D721Med (cell line): ENCODE results near the gene CD44.

Experiments used
- DNase-seq: peaks from one replicate; pipeline ENCODE4 v3.0.0; 2011; ENCODE audit warnings: low spot score; ENCODE audit not compliant: insufficient read length
- FAIRE-seq: peaks from 2 replicates; lab custom pipeline; 2011; peaks lifted over from hg19 to GRCh38; lab: Jason Lieb, UNC
- CTCF ChIP-seq: IDR thresholded peaks from 2 replicates; pipeline ENCODE4 v1.5.1; 2012; ENCODE audit warnings: mild to moderate bottlenecking, control low read depth; ENCODE audit not compliant: insufficient read depth; ENCODE audit errors: missing control alignments

The CD44 gene

GRCh38 chr11:35165030-35165422, 26.1 kb downstream of the CD44 start:
- no peak for TF ChIP-seq CTCF
- FAIRE-seq (no peak), DNase-seq (no peak)

GRCh38 chr11:35165423-35166368, 26.7 kb downstream of the CD44 start:
- FAIRE-seq = no peak
- DNase-seq = no peak

GRCh38 chr11:35166369-35167360, 27.7 kb downstream of the CD44 start:
- FAIRE-seq = no peak
- DNase-seq = no peak
- no peak for TF ChIP-seq CTCF

More at GRCh38 chr11:35165423-35166368, 26.7 kb downstream of the CD44 start:
- TF ChIP-seq CTCF = no peak

- FAIRE-seq = no peak
- DNase-seq = no peak
- no peak for TF ChIP-seq CTCF
These were observed 28.5 kb downstream of the CD44 start for GRCh38 chr11:35167426-35167954.

GRCh38 chr11:35168671-35169070, 29.7 kb downstream of the CD44 start:
- no peak for FAIRE-seq
- no peak for DNase-seq
- TF ChIP-seq CTCF = no peak

GRCh38 chr11:35169112-35169511, 30.1 kb downstream of the CD44 start:
- DNase-seq (no peak), FAIRE-seq (no peak)
- no peak for TF ChIP-seq CTCF
